LNCAP (cell line): ENCODE measurements around the gene PHACTR1.

Source experiments
- TF ChIP-seq, protein P1 (sequence below): fragments of 450-650 bp; IDR thresholded peaks from 2 replicates; pipeline ENCODE4 v1.5.1; 2017; ENCODE audit warnings: mild to moderate bottlenecking

The PHACTR1 gene

GRCh38 chr6:13285705-13286104 lies 569.1 kb downstream of the PHACTR1 start:
- TF ChIP-seq, protein P1, sequence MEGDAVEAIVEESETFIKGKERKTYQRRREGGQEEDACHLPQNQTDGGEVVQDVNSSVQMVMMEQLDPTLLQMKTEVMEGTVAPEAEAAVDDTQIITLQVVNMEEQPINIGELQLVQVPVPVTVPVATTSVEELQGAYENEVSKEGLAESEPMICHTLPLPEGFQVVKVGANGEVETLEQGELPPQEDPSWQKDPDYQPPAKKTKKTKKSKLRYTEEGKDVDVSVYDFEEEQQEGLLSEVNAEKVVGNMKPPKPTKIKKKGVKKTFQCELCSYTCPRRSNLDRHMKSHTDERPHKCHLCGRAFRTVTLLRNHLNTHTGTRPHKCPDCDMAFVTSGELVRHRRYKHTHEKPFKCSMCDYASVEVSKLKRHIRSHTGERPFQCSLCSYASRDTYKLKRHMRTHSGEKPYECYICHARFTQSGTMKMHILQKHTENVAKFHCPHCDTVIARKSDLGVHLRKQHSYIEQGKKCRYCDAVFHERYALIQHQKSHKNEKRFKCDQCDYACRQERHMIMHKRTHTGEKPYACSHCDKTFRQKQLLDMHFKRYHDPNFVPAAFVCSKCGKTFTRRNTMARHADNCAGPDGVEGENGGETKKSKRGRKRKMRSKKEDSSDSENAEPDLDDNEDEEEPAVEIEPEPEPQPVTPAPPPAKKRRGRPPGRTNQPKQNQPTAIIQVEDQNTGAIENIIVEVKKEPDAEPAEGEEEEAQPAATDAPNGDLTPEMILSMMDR, result no peak

DNA sequence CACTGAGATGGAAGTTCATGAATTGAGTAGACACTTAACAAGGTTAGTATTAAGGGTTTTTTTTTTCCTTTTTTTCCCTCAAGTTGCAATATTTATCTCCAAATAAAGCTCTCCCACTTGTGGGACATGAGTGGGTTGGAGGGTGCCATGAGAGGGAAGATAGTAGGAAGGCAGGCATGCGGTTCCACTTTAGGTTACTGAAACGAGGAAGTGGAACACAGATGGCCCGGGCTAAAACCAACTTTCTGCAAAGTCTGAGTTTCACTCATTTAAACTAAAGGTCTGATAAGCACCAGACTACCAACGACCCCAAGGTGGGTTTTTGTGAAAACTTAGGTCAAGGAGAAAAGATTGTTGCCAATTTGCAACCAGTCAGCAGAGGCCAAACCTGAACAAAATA lies 569.6 kb downstream of the PHACTR1 start:
- TF ChIP-seq, protein P1, result no peak

DNA sequence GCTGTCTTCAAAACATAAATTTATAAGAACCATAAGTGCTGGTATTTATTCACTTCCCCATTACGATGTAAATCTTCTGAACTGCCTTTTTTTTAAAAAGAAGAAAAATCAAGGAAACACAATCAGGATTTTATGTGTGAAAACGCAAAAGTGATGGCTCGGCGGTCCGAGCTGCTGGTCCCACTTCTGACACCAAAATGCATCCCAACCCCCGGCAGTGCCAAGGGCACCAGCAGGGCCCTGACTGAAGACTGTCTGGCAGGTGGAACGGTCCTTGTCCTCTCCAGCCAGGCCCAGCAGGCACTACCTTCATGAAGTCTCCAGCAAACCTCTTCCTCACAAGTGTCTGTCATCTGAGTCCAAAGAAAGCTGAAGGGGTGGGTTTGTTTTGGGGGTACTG lies 570.5 kb downstream of the PHACTR1 start:
- TF ChIP-seq, protein P1, result no peak

- TF ChIP-seq, protein P1, result no peak
Observed at GRCh38 chr6:13288481-13288880, 571.9 kb downstream of the PHACTR1 start.

- TF ChIP-seq, protein P1, result no peak
Observed at GRCh38 chr6:13288969-13289391, 572.4 kb downstream of the PHACTR1 start.

GRCh38 chr6:13289789-13290318 lies 573.3 kb downstream of the PHACTR1 start:
- TF ChIP-seq, protein P1, result no peak

DNA sequence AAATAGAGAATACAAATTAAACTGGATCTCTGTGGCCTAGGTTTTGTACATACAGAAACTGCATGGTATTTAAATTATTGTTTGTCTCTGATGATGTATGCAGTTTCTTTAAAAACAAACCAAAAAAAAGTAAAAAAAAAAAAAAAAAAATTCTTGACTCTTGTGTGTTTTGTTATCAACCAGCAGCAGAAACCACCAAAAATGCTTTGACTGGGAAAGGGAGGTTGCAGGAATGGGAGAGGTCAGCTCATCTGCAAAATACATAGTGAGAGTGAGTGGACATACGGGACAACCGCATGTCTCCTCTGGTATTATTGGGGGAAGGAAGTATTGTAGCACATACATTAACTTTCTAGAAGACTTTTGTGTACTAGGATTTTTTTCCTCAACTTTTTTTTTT lies 573.8 kb downstream of the PHACTR1 start:
- TF ChIP-seq, protein P1, result no peak

DNA sequence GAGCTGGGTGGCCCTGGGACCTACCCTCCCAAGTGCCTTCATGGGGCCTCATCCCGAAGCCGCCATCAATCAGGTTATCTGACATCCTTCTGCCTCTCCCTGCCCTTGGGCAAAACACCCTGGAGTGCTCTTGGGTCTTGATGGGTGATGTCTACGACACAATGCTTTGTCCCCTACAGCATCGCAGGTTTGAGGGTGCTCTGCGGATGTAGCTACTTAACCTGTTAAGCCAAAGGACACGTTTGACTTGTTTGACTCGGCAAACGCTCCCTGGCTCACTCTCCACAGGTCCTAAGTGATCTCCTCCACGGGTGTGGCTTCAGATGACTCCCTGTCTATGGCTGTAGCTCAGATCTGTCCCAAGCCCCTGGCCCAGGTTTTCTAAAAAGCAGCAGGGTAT lies 576.2 kb downstream of the PHACTR1 start:
- TF ChIP-seq, protein P1, result no peak
